Measurements from ENCODE around the gene ZNF333.

- TF ChIP-seq POLR2A (IDR thresholded peaks at IDR 0.05; ENCODE audit: low read depth, low read length) = no peak
- TF ChIP-seq TAF1 (IDR thresholded peaks at IDR 0.05; ENCODE audit: borderline replicate concordance, low read depth, low read length) = no peak
- TF ChIP-seq POLR2AphosphoS5 (IDR thresholded peaks at IDR 0.05; ENCODE audit: low read depth, low read length) = no peak
Observed at GRCh38 chr19:14764401-14764800, 74.6 kb downstream of the ZNF333 start.
